Loucy (cell line): ENCODE measurements around the gene DNAH1.

ENCODE experiments used
- EZH2phosphoT487 ChIP-seq: fragments of 200-600 bp; IDR thresholded peaks from 2 replicates; pipeline ENCODE4 v1.6.1; 2018; ENCODE audit warnings: antibody characterized with exemption, mild to moderate bottlenecking, moderate library complexity, borderline replicate concordance
- TF ChIP-seq, protein P1 (sequence below): fragments of 200-600 bp; sonication (generic); conservative IDR thresholded peaks from 2 replicates; pipeline ENCODE4 v1.5.1; 2014; ENCODE audit warnings: mild to moderate bottlenecking, antibody characterized with exemption, low read length

DNA sequence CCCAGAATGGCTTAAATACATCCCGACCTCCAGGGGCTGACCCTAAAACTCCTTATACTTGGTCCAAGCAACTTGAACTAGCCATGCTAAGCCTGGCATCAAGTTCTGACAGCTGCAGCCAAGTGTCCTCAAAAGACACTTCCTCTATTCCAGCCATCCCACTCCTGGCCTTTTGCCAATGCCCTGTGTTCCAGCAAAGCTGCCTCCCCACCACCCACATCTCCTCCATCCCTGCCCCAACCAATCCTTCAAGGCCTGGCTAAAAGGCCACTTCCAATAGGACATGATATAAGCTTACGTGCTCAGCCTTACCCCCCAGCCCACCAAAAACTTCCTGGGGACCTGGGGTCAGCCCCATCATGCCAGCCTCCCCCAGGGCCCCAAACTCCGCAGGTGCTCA is 87.8 kb downstream of the DNAH1 start:
- TF ChIP-seq, protein P1, sequence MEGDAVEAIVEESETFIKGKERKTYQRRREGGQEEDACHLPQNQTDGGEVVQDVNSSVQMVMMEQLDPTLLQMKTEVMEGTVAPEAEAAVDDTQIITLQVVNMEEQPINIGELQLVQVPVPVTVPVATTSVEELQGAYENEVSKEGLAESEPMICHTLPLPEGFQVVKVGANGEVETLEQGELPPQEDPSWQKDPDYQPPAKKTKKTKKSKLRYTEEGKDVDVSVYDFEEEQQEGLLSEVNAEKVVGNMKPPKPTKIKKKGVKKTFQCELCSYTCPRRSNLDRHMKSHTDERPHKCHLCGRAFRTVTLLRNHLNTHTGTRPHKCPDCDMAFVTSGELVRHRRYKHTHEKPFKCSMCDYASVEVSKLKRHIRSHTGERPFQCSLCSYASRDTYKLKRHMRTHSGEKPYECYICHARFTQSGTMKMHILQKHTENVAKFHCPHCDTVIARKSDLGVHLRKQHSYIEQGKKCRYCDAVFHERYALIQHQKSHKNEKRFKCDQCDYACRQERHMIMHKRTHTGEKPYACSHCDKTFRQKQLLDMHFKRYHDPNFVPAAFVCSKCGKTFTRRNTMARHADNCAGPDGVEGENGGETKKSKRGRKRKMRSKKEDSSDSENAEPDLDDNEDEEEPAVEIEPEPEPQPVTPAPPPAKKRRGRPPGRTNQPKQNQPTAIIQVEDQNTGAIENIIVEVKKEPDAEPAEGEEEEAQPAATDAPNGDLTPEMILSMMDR: no peak
- no peak for TF ChIP-seq EZH2phosphoT487
